ENCODE measurements around the gene CAP1.

CAP1 gene

DNA sequence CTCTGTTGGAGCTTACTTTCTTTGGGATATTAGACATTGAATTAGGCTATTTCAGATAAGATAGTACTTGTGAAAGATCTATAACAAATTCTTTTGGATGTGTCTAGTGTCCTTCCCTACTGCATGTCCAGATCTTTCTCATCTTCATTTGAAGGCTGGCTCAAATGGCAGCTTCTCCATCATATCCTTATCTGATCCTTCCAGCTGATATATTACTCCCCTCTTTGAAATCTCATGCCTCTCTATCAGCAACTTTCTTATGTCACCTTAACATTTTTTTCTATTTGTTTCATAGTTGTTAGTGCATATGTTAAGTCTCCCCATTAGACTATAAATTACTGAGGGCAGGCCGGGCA is 17.5 kb downstream of the CAP1 start:
- DNase-seq, result no peak

DNA sequence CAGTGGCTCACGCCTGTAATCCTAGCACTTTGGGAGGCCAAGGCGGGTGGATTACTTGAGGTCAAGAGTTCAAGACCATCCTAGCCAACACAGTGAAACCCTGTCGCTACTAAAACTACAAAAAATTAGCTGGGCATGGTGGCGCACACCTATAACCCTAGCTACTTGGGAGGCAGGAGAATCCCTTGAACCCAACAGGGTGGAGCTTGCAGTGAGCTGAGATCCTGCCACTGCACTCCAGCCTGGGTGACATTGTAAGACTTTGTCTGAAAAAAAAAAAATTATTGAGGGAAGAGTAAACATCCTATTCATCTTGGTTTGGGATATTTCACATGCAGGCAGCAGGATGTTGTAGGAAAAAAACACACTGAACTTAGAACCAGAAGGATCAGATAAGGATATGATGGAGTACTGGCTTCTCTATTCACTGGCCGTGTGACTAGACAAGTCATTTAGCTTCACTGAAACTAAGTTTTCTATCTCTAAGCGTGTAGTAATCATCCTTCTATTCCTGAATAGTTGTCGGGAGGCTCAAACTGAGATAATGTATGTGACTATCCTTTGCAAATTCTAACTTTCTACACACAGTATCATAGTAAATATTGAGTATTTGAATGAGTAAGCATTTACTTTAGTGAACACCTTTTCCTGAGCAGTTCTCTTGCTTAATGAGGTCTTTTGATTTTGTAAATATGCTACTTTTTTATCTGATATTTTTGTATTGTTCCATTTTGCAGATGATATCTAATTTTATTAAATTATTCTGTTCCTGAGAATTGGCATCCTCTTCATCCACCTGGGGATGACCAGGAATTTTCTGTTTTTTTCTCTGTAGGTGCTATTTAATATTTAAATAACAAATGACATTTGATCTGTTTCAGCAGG is 18.2 kb downstream of the CAP1 start:
- DNase-seq, result no peak

DNA sequence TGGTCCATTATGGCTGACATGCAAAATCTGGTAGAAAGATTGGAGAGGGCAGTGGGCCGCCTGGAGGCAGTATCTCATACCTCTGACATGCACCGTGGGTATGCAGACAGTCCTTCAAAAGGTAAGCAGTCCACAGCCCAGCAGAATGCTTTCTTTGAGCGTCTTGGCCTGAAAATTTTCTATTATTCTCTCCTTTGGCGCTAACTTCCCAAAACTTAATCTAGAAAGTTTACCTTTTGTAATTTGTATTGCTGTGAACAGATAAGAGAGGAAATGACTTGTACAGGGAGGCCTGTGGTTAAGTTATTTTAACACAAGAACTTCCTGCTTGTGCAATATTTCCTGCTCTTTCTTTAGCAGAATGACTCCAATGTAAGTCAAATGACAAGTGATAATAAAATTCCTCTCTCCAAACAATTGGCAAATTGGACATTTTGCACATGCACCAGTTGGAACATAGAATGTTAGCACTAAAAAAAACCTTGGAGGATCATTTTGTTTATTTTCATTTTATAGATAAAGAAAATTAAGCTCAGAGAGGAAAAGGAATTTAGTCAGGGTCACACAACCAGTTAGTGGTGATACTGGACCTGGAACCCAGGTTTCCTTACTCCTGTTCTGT is 18.9 kb downstream of the CAP1 start:
- DNase-seq, result no peak

DNA sequence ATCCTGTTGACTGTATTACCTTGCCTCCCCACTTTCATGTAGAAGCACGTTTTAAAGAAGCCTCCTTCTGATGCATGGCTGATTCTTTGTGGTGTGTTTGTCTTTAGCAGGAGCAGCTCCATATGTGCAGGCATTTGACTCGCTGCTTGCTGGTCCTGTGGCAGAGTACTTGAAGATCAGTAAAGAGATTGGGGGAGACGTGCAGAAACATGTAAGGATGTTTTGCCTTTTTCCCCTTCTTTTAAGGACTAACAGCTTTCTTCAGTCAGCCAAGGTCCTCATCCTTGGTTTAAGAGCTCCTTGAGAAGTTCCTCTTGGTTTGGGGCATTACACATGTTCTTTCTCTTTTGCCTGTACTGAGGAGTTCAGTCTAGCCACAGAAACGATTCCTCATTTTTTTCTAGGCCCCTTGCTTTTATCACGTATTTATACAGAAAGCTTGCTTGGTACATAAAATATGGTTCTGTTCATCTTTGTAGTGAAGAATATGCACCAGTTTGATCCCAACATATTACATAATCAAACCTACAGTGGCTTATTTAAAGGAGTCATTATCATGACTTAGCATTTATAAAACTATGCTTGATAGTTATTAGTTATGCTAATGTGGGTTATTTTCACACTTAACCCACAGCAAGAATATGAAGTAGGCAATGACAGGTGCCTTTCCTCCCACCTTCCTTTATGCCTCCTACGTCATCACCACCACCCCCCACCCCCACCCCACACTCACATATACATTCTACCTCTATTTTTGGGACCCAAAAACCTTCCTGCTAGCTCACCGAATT is 19.6 kb downstream of the CAP1 start:
- DNase-seq, result no peak

DNA sequence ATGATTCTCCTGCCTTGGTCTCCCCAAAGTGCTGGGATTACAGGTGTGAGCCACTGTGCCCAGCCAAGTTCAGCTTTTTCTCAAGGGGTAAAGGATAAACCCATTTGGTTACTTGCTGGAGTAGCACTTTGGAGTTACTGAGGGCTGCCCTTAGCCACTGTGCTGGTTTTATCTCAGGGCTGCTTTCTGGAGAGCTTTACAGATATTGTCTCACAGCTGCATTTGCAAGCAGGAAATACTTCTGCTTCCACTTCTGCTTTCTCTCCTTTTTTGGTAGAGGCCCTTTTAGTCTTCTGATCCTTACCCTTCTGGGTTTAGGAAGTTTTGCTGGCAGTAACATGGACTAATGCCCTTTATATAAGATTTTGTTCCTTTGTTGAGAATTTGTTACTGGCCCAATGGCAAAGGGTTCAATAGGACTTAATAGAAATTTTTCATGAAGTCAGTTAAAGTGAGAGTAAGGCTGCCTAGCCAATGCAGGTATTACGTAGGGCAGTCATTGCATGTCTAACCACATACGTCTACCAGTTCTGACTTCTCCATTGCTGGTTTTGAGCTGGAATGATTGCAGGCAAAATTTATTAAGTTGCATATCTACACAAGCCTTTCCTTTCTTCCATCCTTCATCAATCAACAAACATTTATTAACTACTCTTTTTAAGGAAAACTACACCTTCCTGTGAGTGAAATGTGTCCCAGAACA is 24.4 kb downstream of the CAP1 start:
- DNase-seq, result no peak

DNA sequence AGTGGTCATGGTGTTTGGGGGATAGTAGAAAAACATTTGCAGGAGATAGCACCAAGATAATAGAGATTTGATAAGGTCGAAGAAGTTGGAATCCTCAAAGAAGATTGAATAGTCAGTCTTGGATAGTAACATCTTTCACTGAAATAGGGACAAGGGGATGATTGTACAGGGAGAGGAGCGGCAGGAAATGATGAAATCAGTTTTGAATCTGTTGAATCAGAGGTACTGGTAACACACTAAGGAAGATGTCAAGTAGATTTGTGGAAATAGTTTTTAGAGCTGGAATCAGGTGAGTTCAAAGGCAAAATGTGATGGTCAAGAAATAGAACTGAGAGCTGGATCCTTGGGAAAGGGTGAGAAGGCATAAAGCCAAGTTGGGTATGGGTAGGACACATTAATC is 26.5 kb downstream of the CAP1 start:
- no peak for DNase-seq

DNA sequence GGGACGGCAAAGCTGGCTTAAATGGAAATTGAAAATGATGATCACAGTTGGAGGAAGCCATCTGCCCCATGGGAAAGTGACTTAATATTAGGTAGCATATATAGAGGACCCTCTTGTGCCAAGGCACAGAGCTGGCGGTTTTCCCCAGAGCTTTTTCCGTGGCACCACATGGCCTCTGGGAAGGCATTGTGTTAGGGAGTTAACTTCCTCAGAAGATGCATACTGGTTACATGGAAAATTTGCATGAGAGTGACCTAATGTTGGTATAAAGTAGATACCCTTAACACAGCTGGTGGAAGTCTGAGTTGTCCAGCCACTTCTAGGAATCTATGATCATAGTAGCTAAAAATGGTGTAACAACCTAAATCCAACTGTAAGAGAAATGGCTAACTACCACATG is 27.3 kb downstream of the CAP1 start:
- no peak for DNase-seq

DNA sequence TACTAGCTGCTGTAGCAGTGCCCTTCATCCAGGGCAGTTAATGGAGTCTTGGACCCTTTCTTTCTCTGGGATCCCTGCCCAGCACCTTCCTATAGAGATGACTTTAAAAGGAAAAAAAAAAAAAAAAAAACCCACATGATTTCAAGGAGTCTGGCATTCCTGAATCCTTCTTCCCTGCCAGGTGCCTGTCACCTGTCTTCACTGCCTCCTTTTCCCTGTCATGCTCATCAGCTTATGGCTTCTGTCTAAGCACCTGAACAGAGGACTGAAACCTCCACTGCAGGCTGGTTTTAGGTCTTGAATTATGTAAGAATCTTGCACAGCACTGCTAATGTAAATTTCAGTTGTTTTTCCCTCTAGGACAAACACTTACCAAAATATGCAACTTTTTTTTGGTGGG is 31.6 kb downstream of the CAP1 start:
- no peak for DNase-seq

DNA sequence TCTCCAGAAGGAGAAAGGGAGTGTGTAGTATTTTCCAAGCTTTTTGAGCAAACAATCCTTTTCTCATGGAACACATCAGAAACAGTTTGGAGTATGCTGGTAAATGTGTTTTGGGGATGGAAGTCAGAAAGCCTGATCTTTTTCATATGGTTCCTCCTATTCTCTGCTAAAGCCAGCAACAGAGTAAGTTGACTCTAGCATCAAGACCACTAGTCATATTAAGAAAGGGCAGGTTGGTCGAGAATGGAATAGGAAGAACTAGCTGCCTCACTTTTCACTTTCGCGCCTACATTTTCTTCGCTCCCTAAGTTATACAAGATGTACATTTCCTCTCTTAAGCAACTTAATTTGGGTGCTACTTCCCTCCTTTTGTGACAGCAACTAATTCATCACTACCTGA is 32.5 kb downstream of the CAP1 start:
- no peak for DNase-seq

DNA sequence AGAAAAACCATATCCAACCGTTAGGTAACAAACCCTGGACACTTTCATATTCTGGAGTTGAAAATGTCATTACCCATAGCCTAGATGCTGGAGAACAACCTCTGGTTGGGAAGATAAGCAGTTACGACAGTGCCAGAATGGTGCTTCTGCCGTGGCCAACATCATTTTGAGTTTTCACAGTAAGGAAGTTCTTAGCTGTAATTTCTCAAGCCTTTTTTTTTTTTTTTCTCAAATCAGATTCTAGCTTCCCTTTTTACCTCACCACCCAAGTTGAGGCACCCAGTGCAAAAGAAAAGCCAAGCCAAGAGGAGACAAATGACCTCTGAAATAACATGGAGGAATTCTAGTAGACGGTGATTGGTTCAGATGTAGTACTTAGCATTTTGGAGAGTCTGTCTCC is 34.7 kb downstream of the CAP1 start:
- no peak for DNase-seq

DNA sequence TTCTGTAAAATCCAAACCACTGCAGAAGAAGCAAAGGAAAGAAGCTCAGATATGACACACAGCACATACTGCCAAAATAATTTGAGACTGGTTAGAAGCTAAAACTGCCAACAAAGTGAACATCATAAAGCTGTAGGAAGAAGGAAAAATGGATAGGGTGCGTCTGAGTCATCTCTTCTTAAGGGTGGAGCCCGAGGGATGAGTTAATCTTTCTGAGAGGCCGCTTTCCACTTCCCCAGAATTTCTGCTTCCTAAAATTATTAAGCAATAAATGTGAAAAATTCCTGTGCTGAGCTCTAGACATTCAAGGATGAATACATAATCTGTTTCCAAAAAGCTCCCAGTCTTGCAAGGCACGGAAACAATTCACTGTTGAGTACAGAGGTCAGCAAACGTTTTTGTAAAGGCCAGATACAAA is 36.4 kb downstream of the CAP1 start:
- peak in 5 of 56 donors; percentile 11 to 39 (median 24) for DNase-seq

DNA sequence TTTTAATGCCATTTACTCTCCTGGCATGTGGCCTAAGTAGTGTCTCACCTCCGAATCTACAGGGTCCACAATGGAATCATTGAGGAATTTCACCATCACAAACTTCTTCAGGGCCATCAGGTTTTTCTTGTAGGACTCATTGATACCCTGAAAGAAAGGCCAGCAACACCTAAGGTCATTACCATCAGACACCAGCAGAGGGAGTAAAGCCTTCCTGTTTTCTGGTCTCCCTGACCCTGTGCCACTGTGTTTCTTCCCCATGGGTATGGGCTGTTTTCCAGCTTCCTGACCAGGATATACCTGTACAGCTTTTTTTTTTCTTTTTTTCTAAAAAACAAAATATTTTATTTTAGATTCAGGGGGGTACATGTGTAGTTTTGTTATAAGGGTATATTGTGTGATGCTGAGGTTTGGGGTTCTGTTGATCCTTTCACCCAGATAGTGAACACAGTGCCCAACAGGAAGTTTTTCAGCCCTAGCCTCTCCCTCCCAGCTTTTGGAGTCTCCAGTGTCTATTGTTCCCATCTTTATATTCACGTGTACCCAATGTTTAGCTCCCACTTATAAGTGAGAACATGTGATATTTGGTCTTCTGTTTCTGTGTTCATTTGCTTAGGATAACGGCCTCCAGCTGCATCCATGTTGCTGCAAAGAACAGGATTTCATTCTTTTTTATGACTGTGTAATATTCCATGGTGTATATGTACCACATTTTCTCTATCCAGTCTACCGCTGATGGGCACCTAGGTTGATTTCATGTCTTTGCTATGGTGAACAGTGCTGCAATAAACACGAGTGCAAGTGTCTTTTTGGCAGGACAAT is 38.2 kb downstream of the CAP1 start:
- DNase-seq, result peak in 7 of 56 donors; percentile 8 to 53 (median 10)

DNA sequence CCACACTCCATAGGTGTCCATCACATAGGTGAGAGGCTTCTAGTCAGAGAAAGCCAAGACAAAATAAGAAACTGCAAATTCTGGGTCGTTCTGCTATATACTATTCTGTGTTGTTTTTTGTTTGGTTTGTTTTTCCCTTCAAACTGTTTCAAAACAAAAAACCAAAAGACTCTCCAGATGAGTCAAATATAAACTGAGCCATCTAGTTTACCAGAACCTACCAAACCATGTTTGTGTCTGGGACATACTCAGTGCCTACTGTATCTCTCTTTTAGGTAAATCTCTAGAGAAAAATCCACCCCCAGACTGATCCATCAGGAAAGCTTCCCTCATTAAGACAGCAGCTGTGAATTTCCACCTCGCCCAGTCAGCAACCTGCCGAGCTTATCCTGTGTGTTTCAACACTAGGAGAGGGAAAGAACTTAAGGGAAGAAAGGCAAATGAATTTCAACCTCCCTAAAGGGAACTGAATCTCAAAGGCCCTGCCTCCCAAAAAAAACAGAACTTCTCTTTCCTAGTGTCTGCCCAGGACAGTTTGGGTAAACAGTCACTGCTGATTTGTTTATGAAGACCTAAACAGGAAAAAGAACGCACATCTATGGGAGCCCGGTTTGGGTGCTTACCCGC is 39.4 kb downstream of the CAP1 start:
- DNase-seq, result peak in 7 of 56 donors; percentile 5 to 50 (median 27)

DNA sequence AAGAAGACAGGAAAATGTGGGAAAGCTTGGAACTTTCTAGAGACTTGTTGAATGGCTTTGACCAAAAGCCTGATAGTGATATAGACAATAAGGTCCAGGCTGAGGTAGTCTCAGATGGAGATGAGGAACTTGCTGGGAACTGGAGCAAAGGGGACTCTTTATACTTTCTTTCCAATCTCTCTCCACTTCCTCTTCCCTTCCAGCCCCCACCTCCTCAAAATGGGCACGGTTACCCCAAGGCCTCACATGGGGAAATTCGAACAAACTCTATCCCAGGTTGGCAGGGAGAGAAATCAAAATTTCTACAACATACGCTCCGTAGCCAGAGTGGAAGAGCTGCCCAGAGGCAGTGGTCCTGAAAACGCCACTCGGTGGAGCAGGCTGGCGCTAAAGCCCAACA is 41.3 kb downstream of the CAP1 start:
- DNase-seq, result no peak

DNA sequence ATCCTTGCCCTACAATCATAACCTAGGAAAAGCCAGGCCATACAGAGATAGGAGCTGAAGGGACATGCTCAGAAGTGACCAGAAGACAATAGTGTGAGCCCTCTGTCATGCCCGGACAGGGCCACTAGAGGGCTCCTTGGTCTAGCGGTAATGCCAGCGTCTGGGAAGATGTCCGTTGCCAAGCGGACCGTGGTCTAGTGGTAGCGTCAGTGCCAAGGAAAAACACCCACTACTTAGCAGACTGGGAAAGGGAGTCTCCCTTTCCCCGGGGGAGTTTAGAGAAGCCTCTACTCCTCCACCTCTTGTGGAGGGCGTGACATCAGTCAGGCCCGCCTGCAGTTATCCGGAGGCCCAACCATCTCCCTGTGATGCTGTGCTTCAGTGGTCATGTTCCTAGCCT is 44.2 kb downstream of the CAP1 start:
- peak in 49 of 56 donors; percentile 5 to 88 (median 57) for DNase-seq

DNA sequence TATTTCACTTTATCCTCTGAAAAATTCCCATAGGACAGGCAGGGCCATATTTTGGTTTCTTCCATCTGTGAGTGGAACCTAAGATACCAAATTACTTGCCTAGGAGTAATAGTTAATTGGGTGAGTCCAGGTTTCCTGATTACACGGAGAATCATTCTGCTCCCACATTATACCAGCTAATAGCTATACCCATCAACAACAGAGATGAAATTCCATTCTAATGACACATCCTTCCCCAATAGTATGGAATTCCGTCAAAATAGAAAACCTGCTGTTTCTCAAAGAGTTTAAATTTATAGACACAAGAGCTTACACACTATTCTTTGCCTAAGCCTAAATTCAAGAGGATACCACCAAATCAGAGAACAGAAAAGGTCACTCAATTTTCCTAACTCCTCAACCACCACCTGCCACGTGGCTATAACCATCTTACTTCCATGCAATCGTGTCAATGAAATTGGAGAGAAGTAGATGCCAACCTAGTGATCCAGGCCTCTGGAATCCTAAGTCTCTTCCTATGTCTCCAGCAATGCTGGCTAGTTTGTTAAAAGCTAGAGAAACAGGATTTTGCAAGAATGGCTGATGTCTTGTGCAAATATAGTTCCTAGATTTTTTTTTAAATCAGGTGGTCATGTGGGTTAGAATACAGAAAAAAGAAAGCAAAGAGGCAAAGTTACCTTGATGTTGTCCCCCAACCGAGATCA is 50.3 kb downstream of the CAP1 start:
- no peak for DNase-seq

DNA sequence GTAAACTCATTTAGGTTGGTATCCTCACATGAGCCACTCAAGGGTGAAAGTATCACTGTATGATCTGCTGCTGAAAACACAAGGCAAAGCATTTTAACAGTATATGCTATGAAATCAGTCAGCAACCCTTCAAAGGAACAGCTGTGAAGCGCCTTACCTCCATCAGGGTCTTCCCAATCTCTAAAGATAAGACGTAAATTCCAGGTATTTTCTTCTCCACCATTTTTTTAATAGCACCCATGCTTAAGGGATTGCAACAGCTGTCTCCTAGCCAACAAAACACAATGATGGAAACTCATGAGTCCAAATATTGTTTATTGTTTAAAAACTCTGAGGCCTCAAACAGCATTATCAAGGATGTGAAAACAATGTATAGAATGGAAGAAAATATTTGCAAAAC is 51.7 kb downstream of the CAP1 start:
- no peak for DNase-seq

DNA sequence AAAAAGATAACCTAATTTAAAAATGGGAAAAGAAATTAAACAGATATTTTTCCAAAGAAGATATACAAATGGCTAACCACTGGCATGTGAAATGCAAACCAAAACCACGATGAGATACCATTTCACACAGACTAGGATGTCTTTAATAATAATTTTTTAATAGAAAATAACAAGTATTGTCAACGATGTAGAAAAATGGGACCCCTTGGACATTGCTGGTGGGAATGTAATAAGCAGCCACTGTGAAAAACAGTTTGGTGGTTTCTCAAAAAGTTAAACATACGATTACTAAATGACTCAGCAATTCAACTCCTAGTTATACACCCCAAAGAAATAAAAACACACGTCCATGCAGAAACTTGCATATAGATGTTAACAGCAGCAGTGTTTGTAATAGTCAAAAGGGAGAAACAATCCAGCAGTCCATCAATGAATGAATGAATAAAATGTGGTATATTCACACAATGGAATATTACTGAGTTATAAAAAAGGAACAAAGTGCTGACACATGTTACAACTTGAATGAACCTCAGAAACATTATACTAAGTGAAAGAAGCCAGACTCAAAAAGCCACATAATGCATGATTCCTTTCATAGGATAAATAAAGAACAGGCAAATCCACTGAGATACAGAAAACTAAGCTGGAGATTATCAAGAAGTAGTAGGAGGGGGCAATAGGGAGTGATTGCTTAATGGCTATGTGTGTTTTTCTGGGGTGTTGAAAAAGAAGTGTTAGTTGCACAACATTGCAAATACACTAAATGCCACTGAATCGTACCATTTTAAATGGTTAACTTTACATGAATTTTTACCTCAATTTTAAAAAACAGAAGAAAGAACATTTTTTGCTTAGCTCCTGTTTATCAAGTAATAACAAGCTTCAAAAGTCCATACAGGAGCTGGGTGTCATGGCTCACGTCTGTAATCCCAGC is 52.4 kb downstream of the CAP1 start:
- DNase-seq, result no peak

All from nucleus accumbens (tissue), 56 donors.